GM12878 (cell line): Measurements from ENCODE around the gene GHRH. TPM values are rescaled to one million over a fixed set of nuclear protein-coding genes. Genes with fewer than 3 reads are reported as not detected.

ENCODE experiments used
- ATAC-seq: fragments of 200-7000 bp; cut with Tn5 transposase; 3 replicates; pipeline ENCODE4 v1.9.1; 2020; ENCODE audit warnings: mild to moderate bottlenecking, moderate library complexity
- BruUV-seq: library from RNA; stranded (reverse); fragments of 400-500 nt; replicated peaks from 2 replicates; lab custom pipeline; 2021; lab: Mats Ljungman, UMichigan
- CTCF ChIA-PET: fragments of 300-600 bp; sonication (Branson Sonifier 250); formaldehyde crosslinking; extraction: SDS; loops from one replicate; lab custom pipeline; 2021; ENCODE audit warnings: inconsistent platforms; lab: Yijun Ruan, JAX
- POLR2A ChIA-PET: fragments of 350-600 bp; formaldehyde crosslinking; extraction: SDS; loops from one replicate; lab custom pipeline; 2021; ENCODE audit warnings: inconsistent platforms; lab: Charles Lee
- RAD21 ChIA-PET: fragments of 300-600 bp; sonication (Branson Sonifier 250); formaldehyde crosslinking; loops from one replicate; lab custom pipeline; 2023; ENCODE audit warnings: antibody characterized with exemption; ENCODE audit not compliant: unreplicated experiment; lab: Charles Lee
- SMC1A ChIA-PET: fragments of 300-600 bp; sonication (Branson Sonifier 250); formaldehyde crosslinking; loops from one replicate; lab custom pipeline; 2023; ENCODE audit not compliant: unreplicated experiment, uncharacterized antibody; lab: Charles Lee
- DNase-seq: peaks from one replicate; pipeline ENCODE4 v3.0.0-alpha.2; 2011; ENCODE audit warnings: low read depth, low spot score
- FAIRE-seq: peaks from 3 replicates; lab custom pipeline; 2011; peaks lifted over from hg19 to GRCh38; lab: Jason Lieb, UNC
- H2AFZ ChIP-seq: 2 replicates; pipeline ENCODE4 v1.6.0; 2011; ENCODE audit warnings: low read depth, low read length, control low read depth; ENCODE audit not compliant: control insufficient read depth
- H3K27ac ChIP-seq: 2 replicates; pipeline ENCODE4 v1.5.1; 2011; ENCODE audit warnings: control low read depth; ENCODE audit not compliant: control insufficient read depth, insufficient read depth
- H3K27me3 ChIP-seq, 2 experiments: replicated peaks in 1 of 2; 2 replicates each; pipeline versions ENCODE4 v1.6.0 to v1.6.1; 2011; ENCODE audit warnings: low read length in 1 of 2; ENCODE audit not compliant: control insufficient read depth in 2 of 2, insufficient read depth in 2 of 2
- H3K36me3 ChIP-seq, 2 experiments: 2 replicates each; pipeline ENCODE4 v1.5.1; 2011; ENCODE audit warnings: low read length in 1 of 2; ENCODE audit not compliant: control insufficient read depth in 2 of 2, insufficient read depth in 2 of 2
- H3K4me1 ChIP-seq: 2 replicates; pipeline ENCODE4 v1.6.1; 2011; ENCODE audit warnings: mild to moderate bottlenecking, low read length, moderate library complexity, mixed read lengths; ENCODE audit not compliant: control insufficient read depth, insufficient read depth
- H3K4me2 ChIP-seq: 2 replicates; pipeline ENCODE4 v1.6.0; 2011; ENCODE audit warnings: control low read depth; ENCODE audit not compliant: control insufficient read depth, insufficient read depth
- H3K4me3 ChIP-seq: fragments of 200-600 bp; sonication (generic); 2 replicates; pipeline ENCODE4 v1.5.1; 2016
- H3K79me2 ChIP-seq: 2 replicates; pipeline ENCODE4 v1.6.0; 2011; ENCODE audit warnings: low read length; ENCODE audit not compliant: control insufficient read depth, insufficient read depth
- H3K9ac ChIP-seq: 2 replicates; pipeline ENCODE4 v1.8.0; 2011; ENCODE audit warnings: low read length, control low read depth, mixed read lengths; ENCODE audit not compliant: control insufficient read depth, insufficient read depth
- H3K9me3 ChIP-seq: replicated peaks from 3 replicates; pipeline ENCODE4 v1.5.1; 2011; ENCODE audit warnings: mild to moderate bottlenecking, low read length; ENCODE audit not compliant: control insufficient read depth, insufficient read depth
- H4K20me1 ChIP-seq: 2 replicates; pipeline ENCODE4 v1.6.0; 2011; ENCODE audit not compliant: control insufficient read depth, insufficient read depth
- BHLHE40 ChIP-seq, 2 experiments: fragments of 450-650 bp in 1 of 2; IDR thresholded peaks; 2 replicates each; pipeline ENCODE4 v1.6.1; 2011 to 2017; ENCODE audit warnings: low read depth in 2 of 2, borderline replicate concordance in 1 of 2, improper control_type of control experiment in 1 of 2, low read length in 1 of 2, mild to moderate bottlenecking in 1 of 2
- CBX3 ChIP-seq: fragments of 200-600 bp; sonication (generic); IDR thresholded peaks from 2 replicates; pipeline ENCODE4 v1.6.1; 2016; ENCODE audit warnings: low read depth, borderline replicate concordance
- CTCF ChIP-seq, 3 experiments: IDR thresholded peaks in 2 of 3; conservative IDR thresholded peaks in 1 of 3; 2 replicates each; pipeline ENCODE4 v1.5.1; 2011; ENCODE audit warnings: low read depth in 3 of 3, low read length in 3 of 3, mild to moderate bottlenecking in 3 of 3, control low read depth in 2 of 3, moderate library complexity in 2 of 3, inconsistent platforms in 1 of 3, mixed read lengths in 1 of 3; ENCODE audit not compliant: control insufficient read depth in 2 of 3, insufficient read depth in 1 of 3; ENCODE audit errors: extremely low read depth in 1 of 3
- DPF2 ChIP-seq: fragments of 450-650 bp; IDR thresholded peaks from 2 replicates; pipeline ENCODE4 v1.6.1; 2017; ENCODE audit warnings: mild to moderate bottlenecking
- JUNB ChIP-seq: IDR thresholded peaks from 2 replicates; pipeline ENCODE4 v1.6.1; 2016; ENCODE audit warnings: antibody characterized with exemption, mild to moderate bottlenecking
- MTA2 ChIP-seq: fragments of 450-650 bp; IDR thresholded peaks from 2 replicates; pipeline ENCODE4 v1.6.1; 2016; ENCODE audit warnings: low read depth, mild to moderate bottlenecking, moderate library complexity
- POLR2AphosphoS2 ChIP-seq: IDR thresholded peaks from 2 replicates; pipeline ENCODE4 v1.6.1; 2011; ENCODE audit warnings: low read depth, mild to moderate bottlenecking, low read length, improper control_type of control experiment, moderate library complexity
- RCOR1 ChIP-seq: conservative IDR thresholded peaks from 2 replicates; pipeline ENCODE4 v1.6.1; 2012; ENCODE audit warnings: low read depth, low read length, improper control_type of control experiment
- RUNX3 ChIP-seq: IDR thresholded peaks from 2 replicates; pipeline ENCODE4 v1.6.1; 2012; ENCODE audit warnings: low read length, inconsistent platforms
- SPI1 ChIP-seq: IDR thresholded peaks from 2 replicates; pipeline ENCODE4 v1.6.1; 2011; ENCODE audit warnings: low read depth, mild to moderate bottlenecking, low read length, moderate library complexity, borderline replicate concordance; ENCODE audit not compliant: insufficient read depth
- TCF7 ChIP-seq: IDR thresholded peaks from 2 replicates; pipeline ENCODE4 v1.6.1; 2014; ENCODE audit warnings: antibody characterized with exemption, borderline replicate concordance
- ZNF24 ChIP-seq: fragments of 450-650 bp; IDR thresholded peaks from 2 replicates; pipeline ENCODE4 v1.6.1; 2017; ENCODE audit warnings: antibody characterized with exemption, mild to moderate bottlenecking
- WGBS: methylation state at CpG from one replicate; pipeline ENCODE4 v1.1.6; 2016; ENCODE audit warnings: low lambda C conversion rate; ENCODE audit not compliant: insufficient replicate concordance, insufficient coverage; ENCODE audit errors: missing lambda C conversion rate; 5-methylcytosine and 5-hydroxymethylcytosine counted together
- in situ Hi-C: fragments of 300-500 bp; cut with MboI; formaldehyde crosslinking; loops from 9 replicates; pipeline ENCODE4 v1.14.3; 2018; ENCODE audit warnings: mixed read lengths
- intact Hi-C: fragments of 100-400 bp; cut with micrococcal nuclease; formaldehyde crosslinking; loops from one replicate; pipeline ENCODE4 v1.14.2; 2022; ENCODE audit not compliant: unreplicated experiment
- polyA plus RNA-seq, 11 experiments: library from polyadenylated mRNA; depleted of rRNA in 4 of 11; unstranded in 6 of 11; stranded (reverse) in 5 of 11; fragments of >200 nt; fragmentation: Nextera tagmentation in 4 of 11; fragmentation: Illumina TruSeq in 1 of 11; extraction: Ambion mirVana in 4 of 11; extraction: Trizol in 1 of 11; gene quantifications; 1 replicate in 1 of 11; 2 replicates in 10 of 11; pipeline versions ENCODE4 v1.2.1 to v1.2.3, GENCODE V29; 2011 to 2016; ENCODE audit warnings: inconsistent platforms in 2 of 11, missing spikeins in 2 of 11, low read depth in 1 of 11
- total RNA-seq, 4 experiments: library from RNA; depleted of rRNA in 3 of 4; stranded (reverse); fragments of >200 nt in 3 of 4; fragmentation: Illumina TruSeq in 1 of 4; extraction: Trizol in 1 of 4; gene quantifications; 2 replicates each; pipeline versions ENCODE4 v1.2.1 to v1.2.3, GENCODE V29; 2013 to 2021
- TF ChIP-seq, protein P1 (sequence below): fragments of 450-650 bp; IDR thresholded peaks from 2 replicates; pipeline ENCODE4 v1.6.1; 2016; ENCODE audit warnings: mild to moderate bottlenecking
- TF ChIP-seq, protein P2 (sequence below): fragments of 450-650 bp; conservative IDR thresholded peaks from 2 replicates; pipeline ENCODE4 v1.6.1; 2017; ENCODE audit warnings: mild to moderate bottlenecking, moderate library complexity
- TF ChIP-seq, protein P3 (sequence below): fragments of 150-350 bp; IDR thresholded peaks from 2 replicates; pipeline ENCODE4 v1.6.1; 2016; ENCODE audit warnings: low read depth, low read length

GHRH gene
- total and polyA plus RNA-seq, 10 of the 15 experiments (the other 5 are each of a cell fraction or from before 2014, with no cell fraction given): not detected

- TF ChIP-seq CTCF (IDR thresholded peaks at IDR 0.05 in 2 of 3, conservative IDR thresholded peaks at IDR 0.05 in 1 of 3; ENCODE audit: control insufficient read depth in 2 of 3, extremely low read depth in 1 of 3, insufficient read depth in 1 of 3, low read depth in 3 of 3, low read length in 3 of 3) (no peak), MTA2 (no peak), BHLHE40 (IDR thresholded peaks at IDR 0.05; ENCODE audit: borderline replicate concordance in 1 of 2, low read depth in 2 of 2, low read length in 1 of 2) (no peak), POLR2AphosphoS2 (no peak), ZNF24 (no peak), RUNX3 (no peak), CBX3 (no peak)
- TF ChIP-seq, all 136 proteins: peak for 0
These were observed 18.2 kb upstream of the GHRH start (continued) for GRCh38 chr20:37279820-37280219.

- in situ Hi-C loops: no loop called here
- TF ChIP-seq, protein P1, sequence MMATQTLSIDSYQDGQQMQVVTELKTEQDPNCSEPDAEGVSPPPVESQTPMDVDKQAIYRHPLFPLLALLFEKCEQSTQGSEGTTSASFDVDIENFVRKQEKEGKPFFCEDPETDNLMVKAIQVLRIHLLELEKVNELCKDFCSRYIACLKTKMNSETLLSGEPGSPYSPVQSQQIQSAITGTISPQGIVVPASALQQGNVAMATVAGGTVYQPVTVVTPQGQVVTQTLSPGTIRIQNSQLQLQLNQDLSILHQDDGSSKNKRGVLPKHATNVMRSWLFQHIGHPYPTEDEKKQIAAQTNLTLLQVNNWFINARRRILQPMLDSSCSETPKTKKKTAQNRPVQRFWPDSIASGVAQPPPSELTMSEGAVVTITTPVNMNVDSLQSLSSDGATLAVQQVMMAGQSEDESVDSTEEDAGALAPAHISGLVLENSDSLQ: no peak
- TF ChIP-seq, protein P2, sequence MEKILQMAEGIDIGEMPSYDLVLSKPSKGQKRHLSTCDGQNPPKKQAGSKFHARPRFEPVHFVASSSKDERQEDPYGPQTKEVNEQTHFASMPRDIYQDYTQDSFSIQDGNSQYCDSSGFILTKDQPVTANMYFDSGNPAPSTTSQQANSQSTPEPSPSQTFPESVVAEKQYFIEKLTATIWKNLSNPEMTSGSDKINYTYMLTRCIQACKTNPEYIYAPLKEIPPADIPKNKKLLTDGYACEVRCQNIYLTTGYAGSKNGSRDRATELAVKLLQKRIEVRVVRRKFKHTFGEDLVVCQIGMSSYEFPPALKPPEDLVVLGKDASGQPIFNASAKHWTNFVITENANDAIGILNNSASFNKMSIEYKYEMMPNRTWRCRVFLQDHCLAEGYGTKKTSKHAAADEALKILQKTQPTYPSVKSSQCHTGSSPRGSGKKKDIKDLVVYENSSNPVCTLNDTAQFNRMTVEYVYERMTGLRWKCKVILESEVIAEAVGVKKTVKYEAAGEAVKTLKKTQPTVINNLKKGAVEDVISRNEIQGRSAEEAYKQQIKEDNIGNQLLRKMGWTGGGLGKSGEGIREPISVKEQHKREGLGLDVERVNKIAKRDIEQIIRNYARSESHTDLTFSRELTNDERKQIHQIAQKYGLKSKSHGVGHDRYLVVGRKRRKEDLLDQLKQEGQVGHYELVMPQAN: no peak
- TF ChIP-seq, protein P3, sequence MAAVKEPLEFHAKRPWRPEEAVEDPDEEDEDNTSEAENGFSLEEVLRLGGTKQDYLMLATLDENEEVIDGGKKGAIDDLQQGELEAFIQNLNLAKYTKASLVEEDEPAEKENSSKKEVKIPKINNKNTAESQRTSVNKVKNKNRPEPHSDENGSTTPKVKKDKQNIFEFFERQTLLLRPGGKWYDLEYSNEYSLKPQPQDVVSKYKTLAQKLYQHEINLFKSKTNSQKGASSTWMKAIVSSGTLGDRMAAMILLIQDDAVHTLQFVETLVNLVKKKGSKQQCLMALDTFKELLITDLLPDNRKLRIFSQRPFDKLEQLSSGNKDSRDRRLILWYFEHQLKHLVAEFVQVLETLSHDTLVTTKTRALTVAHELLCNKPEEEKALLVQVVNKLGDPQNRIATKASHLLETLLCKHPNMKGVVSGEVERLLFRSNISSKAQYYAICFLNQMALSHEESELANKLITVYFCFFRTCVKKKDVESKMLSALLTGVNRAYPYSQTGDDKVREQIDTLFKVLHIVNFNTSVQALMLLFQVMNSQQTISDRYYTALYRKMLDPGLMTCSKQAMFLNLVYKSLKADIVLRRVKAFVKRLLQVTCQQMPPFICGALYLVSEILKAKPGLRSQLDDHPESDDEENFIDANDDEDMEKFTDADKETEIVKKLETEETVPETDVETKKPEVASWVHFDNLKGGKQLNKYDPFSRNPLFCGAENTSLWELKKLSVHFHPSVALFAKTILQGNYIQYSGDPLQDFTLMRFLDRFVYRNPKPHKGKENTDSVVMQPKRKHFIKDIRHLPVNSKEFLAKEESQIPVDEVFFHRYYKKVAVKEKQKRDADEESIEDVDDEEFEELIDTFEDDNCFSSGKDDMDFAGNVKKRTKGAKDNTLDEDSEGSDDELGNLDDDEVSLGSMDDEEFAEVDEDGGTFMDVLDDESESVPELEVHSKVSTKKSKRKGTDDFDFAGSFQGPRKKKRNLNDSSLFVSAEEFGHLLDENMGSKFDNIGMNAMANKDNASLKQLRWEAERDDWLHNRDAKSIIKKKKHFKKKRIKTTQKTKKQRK: no peak
- no peak for TF ChIP-seq RCOR1
- TF ChIP-seq JUNB: no peak
- TF ChIP-seq SPI1: no peak
- no peak for TF ChIP-seq DPF2
- TF ChIP-seq TCF7: no peak
These were observed 17.5 kb upstream of the GHRH start for GRCh38 chr20:37278966-37279590.

More at GRCh38 chr20:37278966-37279590, 17.5 kb upstream of the GHRH start:
- Histone ChIP-seq H3K4me3 (no peak overlapping the region), H3K4me1 (peaks cover 34% of the 10 kb centered on the region), H3K9me3 (no peaks in the 10 kb centered on the region), H3K9ac (no peak overlapping the region), H2AFZ (no peak overlapping the region), H3K27ac (no peak overlapping the region), H3K4me2 (no peak overlapping the region), H3K36me3 (no peaks in the 10 kb centered on the region), H3K79me2 (no peaks in the 10 kb centered on the region), H3K27me3 (no peaks in the 10 kb centered on the region), H4K20me1 (no peaks in the 10 kb centered on the region)
- ChIA-PET RAD21 (no interaction called here), CTCF (interaction anchor here (1.3 to 1.9 kb wide), 2 partner anchors 10 to 106 kb away, joined by 4 to 6 read pairs; no protein-coding TSS in a partner anchor), POLR2A (no interaction called here), SMC1A (interaction anchor here (1.4 to 2.2 kb wide), 2 partner anchors 8 to 12 kb away, joined by 7 read pairs; no protein-coding TSS in a partner anchor)
- ATAC-seq (no peak), FAIRE-seq (no peak), DNase-seq (no peak)
- no TSS peak for BruUV-seq
- intact Hi-C loops: no loop called here
- 90% methylated on average over 12 of the region's 12 CpGs for WGBS
